Right ventricle myocardium inferior (tissue), 1 donor: Measurements from ENCODE around the gene FBN1. TPM values are rescaled to one million over a fixed set of nuclear protein-coding genes. Genes with fewer than 3 reads are reported as not detected.
A peak's percentile ranks its signal among the peaks of the same experiment; 100 is the strongest.

Experiments used
- ATAC-seq: fragments of 200-7000 bp; cut with Tn5 transposase; one replicate; pipeline ENCODE4 v1.9.1; 2020; ENCODE audit warnings: mild to moderate bottlenecking, moderate library complexity
- DNase-seq: peaks from one replicate; pipeline ENCODE4 v3.0.0; 2021; ENCODE audit errors: missing footprints
- intact Hi-C: fragments of 100-400 bp; cut with DNase I; formaldehyde crosslinking; loops from one replicate; pipeline ENCODE4 v1.11.0; 2022
- long read RNA-seq: library from polyadenylated mRNA; unstranded; transcript quantifications from one replicate; pipeline ENCODE4 v2.0.0, GENCODE V29; 2021
- total RNA-seq: library from RNA; stranded (reverse); fragmentation: NEBNext Ultra II Directional; extraction: Animal tissue kit (Norgen Biotek cat#: 25700); gene quantifications from one replicate; pipeline ENCODE4 v1.2.1, GENCODE V29; 2021
- donor health status: DM: no; HTN: yes; CAD: no; lungs with severe emphysema.

The FBN1 gene
- total RNA-seq: 41.0 TPM
- long read RNA-seq, partial matches to known transcripts: 7 of 7 reads
- long read RNA-seq, other reads (novel, unspliced or antisense): 0 of 7 reads

- intact Hi-C loops: loop anchor here (5.0 kb wide), 2 partner anchors 47 to 138 kb away; no protein-coding TSS in a partner anchor
- peak; percentile 83 for DNase-seq
- ATAC-seq: peak; percentile 90
Observed at GRCh38 chr15:48645558-48646330, at the start of gene FBN1. FBN1 (minus strand) TSS chr15:48645709; CDS start chr15:48644769, 940 bp downstream.

GRCh38 chr15:48693484-48693883, 48.0 kb upstream of the FBN1 start:
- intact Hi-C loops: loop anchor here (5.0 kb wide), 1 partner anchor 46 kb away; the partner anchor contains the start of gene FBN1
- ATAC-seq (peak; percentile 50), DNase-seq (no peak)

GRCh38 chr15:48688493-48688892, 43.0 kb upstream of the FBN1 start:
- ATAC-seq: no peak
- DNase-seq: no peak
- intact Hi-C loops: no loop called here

- ATAC-seq: no peak
- DNase-seq: no peak
- intact Hi-C loops: no loop called here
Observed at GRCh38 chr15:48683991-48684765, 38.7 kb upstream of the FBN1 start.

- intact Hi-C loops: no loop called here
Observed at GRCh38 chr15:48682942-48683651, 37.6 kb upstream of the FBN1 start.

GRCh38 chr15:48681353-48681752, 35.8 kb upstream of the FBN1 start:
- DNase-seq (no peak), ATAC-seq (no peak)
- intact Hi-C loops: no loop called here

More at GRCh38 chr15:48682942-48683651, 37.6 kb upstream of the FBN1 start:
- ATAC-seq (peak; percentile 96), DNase-seq (peak; percentile 71)

- DNase-seq: no peak
- intact Hi-C loops: no loop called here
- ATAC-seq: no peak
Observed at GRCh38 chr15:48680841-48681240, 35.3 kb upstream of the FBN1 start.

GRCh38 chr15:48679952-48680351, 34.4 kb upstream of the FBN1 start:
- DNase-seq: no peak
- intact Hi-C loops: no loop called here
- ATAC-seq: no peak

- intact Hi-C loops: no loop called here
Observed at GRCh38 chr15:48678851-48679250, 33.3 kb upstream of the FBN1 start.

GRCh38 chr15:48677821-48678220, 32.3 kb upstream of the FBN1 start:
- intact Hi-C loops: no loop called here
- DNase-seq (no peak), ATAC-seq (no peak)

More at GRCh38 chr15:48678851-48679250, 33.3 kb upstream of the FBN1 start:
- ATAC-seq (no peak), DNase-seq (no peak)

- intact Hi-C loops: no loop called here
- DNase-seq (no peak), ATAC-seq (no peak)
Observed at GRCh38 chr15:48675436-48675835, 29.9 kb upstream of the FBN1 start.

GRCh38 chr15:48674876-48675275, 29.4 kb upstream of the FBN1 start:
- no peak for ATAC-seq
- intact Hi-C loops: no loop called here
- DNase-seq: no peak

GRCh38 chr15:48672206-48672605, 26.7 kb upstream of the FBN1 start:
- intact Hi-C loops: no loop called here
- no peak for ATAC-seq
- DNase-seq: no peak

GRCh38 chr15:48671103-48672022, 25.9 kb upstream of the FBN1 start:
- DNase-seq: peak; percentile 76

GRCh38 chr15:48667701-48668100, 22.2 kb upstream of the FBN1 start:
- no peak for DNase-seq
- intact Hi-C loops: no loop called here
- no peak for ATAC-seq

More at GRCh38 chr15:48671103-48672022, 25.9 kb upstream of the FBN1 start:
- ATAC-seq: peak; percentile 94
- intact Hi-C loops: no loop called here

GRCh38 chr15:48664436-48664835, 18.9 kb upstream of the FBN1 start:
- no peak for ATAC-seq
- intact Hi-C loops: no loop called here
- no peak for DNase-seq

- ATAC-seq: peak; percentile 61
- no peak for DNase-seq
- intact Hi-C loops: no loop called here
Observed at GRCh38 chr15:48657950-48658591, 12.6 kb upstream of the FBN1 start.

- ATAC-seq (peak; percentile 63), DNase-seq (no peak)
- intact Hi-C loops: no loop called here
Observed at GRCh38 chr15:48654801-48655200, 9.3 kb upstream of the FBN1 start.
